Esophagus muscularis mucosa (tissue), 4 donors: ENCODE results near the gene FRA10AC1. TPM values are rescaled to one million over a fixed set of nuclear protein-coding genes. Genes with fewer than 3 reads are reported as not detected.
A peak's percentile ranks its signal among the peaks of the same experiment; 100 is the strongest.

Source experiments
- DNase-seq: peaks from one replicate; pipeline ENCODE4 v3.0.0-alpha.2; 2017; ENCODE audit errors: extremely low spot score
- H3K27ac ChIP-seq, 4 donors: fragments of 200-600 bp; sonication (generic); replicated peaks in 1 of 4; 1 replicate in 3 of 4; 2 replicates in 1 of 4; pipeline ENCODE4 v1.5.1; 2016 to 2019; ENCODE audit warnings: mild to moderate bottlenecking in 1 of 4
- H3K27me3 ChIP-seq, 4 donors: fragments of 200-600 bp; sonication (generic); one replicate each; pipeline versions ENCODE4 v1.5.1 to v1.6.0; 2016 to 2019
- H3K36me3 ChIP-seq, 4 donors: fragments of 200-600 bp; sonication (generic); one replicate each; pipeline ENCODE4 v1.5.1; 2016 to 2019
- H3K4me1 ChIP-seq, 4 donors: fragments of 200-600 bp; sonication (generic); one replicate each; pipeline ENCODE4 v1.5.1; 2016 to 2019
- H3K4me3 ChIP-seq, 4 donors: fragments of 200-600 bp; sonication (generic); 1 replicate in 2 of 4; 2 replicates in 2 of 4; pipeline ENCODE4 v1.5.1; 2016 to 2019; ENCODE audit warnings: mild to moderate bottlenecking in 4 of 4, moderate library complexity in 1 of 4
- H3K9me3 ChIP-seq, 4 donors: fragments of 200-600 bp; sonication (generic); 1 replicate in 3 of 4; 2 replicates in 1 of 4; pipeline ENCODE4 v1.5.1; 2016 to 2019
- CTCF ChIP-seq, 3 experiments: fragments of 200-600 bp in 2 of 3; fragments of 450-650 bp in 1 of 3; sonication (generic) in 2 of 3; IDR thresholded peaks; one replicate each; pipeline ENCODE4 v1.5.1; 2017 to 2019; ENCODE audit warnings: antibody characterized with exemption in 3 of 3, mild to moderate bottlenecking in 2 of 3, moderate library complexity in 1 of 3
- EP300 ChIP-seq: sonication (generic); formaldehyde crosslinking; IDR thresholded peaks from one replicate; pipeline ENCODE4 v1.6.1; 2017; ENCODE audit warnings: antibody characterized with exemption
- POLR2A ChIP-seq: fragments of 450-650 bp; IDR thresholded peaks from one replicate; pipeline ENCODE4 v1.6.1; 2017; ENCODE audit warnings: antibody characterized with exemption, moderate library complexity, mild to moderate bottlenecking, low read depth
- POLR2AphosphoS5 ChIP-seq, 2 donors: sonication (generic); formaldehyde crosslinking; IDR thresholded peaks; one replicate each; pipeline ENCODE4 v1.6.1; 2017; ENCODE audit warnings: antibody characterized with exemption in 2 of 2
- WGBS: methylation state at CpG from one replicate; pipeline ENCODE4 v1.1.5; 2018; 5-methylcytosine and 5-hydroxymethylcytosine counted together
- intact Hi-C: fragments of 100-400 bp; cut with DNase I; formaldehyde crosslinking; loops from one replicate; pipeline ENCODE4 v1.15.1; 2023
- total RNA-seq, 4 donors: library from RNA; depleted of rRNA; stranded (reverse); fragments of >200 nt; gene quantifications; one replicate each; pipeline versions ENCODE4 v1.1.0 to v1.2.1, GENCODE V29; 2016

Gene FRA10AC1
- total RNA-seq, 4 donors from 2014 or later: 7.0 to 22.4 (median 12.1) TPM

- Histone ChIP-seq H3K36me3 (no peaks in the 10 kb centered on the region), H3K9me3 (no peaks in the 10 kb centered on the region), H3K4me1 (no peaks in the 10 kb centered on the region), H3K4me3 (no peak overlapping the region), H3K27me3 (peaks cover 0 to 6% (median 0%) of the 10 kb centered on the region in 4 donors), H3K27ac (no peak overlapping the region)
- TF ChIP-seq EP300 (no peak), CTCF (IDR thresholded peaks at IDR 0.05) (no peak), POLR2AphosphoS5 (IDR thresholded peaks at IDR 0.05) (no peak), POLR2A (no peak)
- peak; percentile 47 for DNase-seq
- intact Hi-C loops: no loop called here
These were observed 20.2 kb upstream of the FRA10AC1 start for GRCh38 chr10:93722550-93722949.

GRCh38 chr10:93719901-93720300 lies 17.5 kb upstream of the FRA10AC1 start:
- no peaks in the 10 kb centered on the region for H3K36me3 ChIP-seq
- H3K9me3 ChIP-seq: no peaks in the 10 kb centered on the region
- 60% methylated on average over 3 of the region's 3 CpGs for WGBS
- intact Hi-C loops: no loop called here
- H3K27ac ChIP-seq: no peak overlapping the region
- no peak overlapping the region for H3K4me3 ChIP-seq
- no peaks in the 10 kb centered on the region for H3K4me1 ChIP-seq
- H3K27me3 ChIP-seq: peaks cover 0 to 6% (median 0%) of the 10 kb centered on the region in 4 donors
- no peak for DNase-seq
- TF ChIP-seq POLR2AphosphoS5 (IDR thresholded peaks at IDR 0.05): no peak
- TF ChIP-seq POLR2A: no peak
- TF ChIP-seq EP300: no peak
- TF ChIP-seq CTCF (IDR thresholded peaks at IDR 0.05): no peak

- no peak for DNase-seq
- Histone ChIP-seq H3K36me3 (no peaks in the 10 kb centered on the region), H3K27ac (no peak overlapping the region), H3K27me3 (peaks cover 0 to 6% (median 0%) of the 10 kb centered on the region in 4 donors), H3K9me3 (no peaks in the 10 kb centered on the region), H3K4me3 (no peak overlapping the region), H3K4me1 (no peaks in the 10 kb centered on the region)
- no peak for TF ChIP-seq POLR2A
- no peak for TF ChIP-seq POLR2AphosphoS5 (IDR thresholded peaks at IDR 0.05)
- TF ChIP-seq CTCF (IDR thresholded peaks at IDR 0.05): no peak
- no peak for TF ChIP-seq EP300
- 75% methylated on average over 8 of the region's 8 CpGs for WGBS
- intact Hi-C loops: no loop called here
These were observed 16.7 kb upstream of the FRA10AC1 start for GRCh38 chr10:93718937-93719725.

- TF ChIP-seq CTCF (IDR thresholded peaks at IDR 0.05) (no peak), EP300 (no peak), POLR2A (no peak), POLR2AphosphoS5 (IDR thresholded peaks at IDR 0.05) (no peak)
- H3K27me3 ChIP-seq: peaks cover 0 to 6% (median 0%) of the 10 kb centered on the region in 4 donors
- no peak overlapping the region for H3K27ac ChIP-seq
- no peaks in the 10 kb centered on the region for H3K9me3 ChIP-seq
- 50% methylated on average over 1 of the region's 1 CpG for WGBS
- DNase-seq: no peak
- intact Hi-C loops: no loop called here
- H3K4me1 ChIP-seq: no peaks in the 10 kb centered on the region
- no peaks in the 10 kb centered on the region for H3K36me3 ChIP-seq
- no peak overlapping the region for H3K4me3 ChIP-seq
These were observed 14.4 kb upstream of the FRA10AC1 start for GRCh38 chr10:93716766-93717165.
